Measurements from ENCODE around the gene CAMK1D.

DNA sequence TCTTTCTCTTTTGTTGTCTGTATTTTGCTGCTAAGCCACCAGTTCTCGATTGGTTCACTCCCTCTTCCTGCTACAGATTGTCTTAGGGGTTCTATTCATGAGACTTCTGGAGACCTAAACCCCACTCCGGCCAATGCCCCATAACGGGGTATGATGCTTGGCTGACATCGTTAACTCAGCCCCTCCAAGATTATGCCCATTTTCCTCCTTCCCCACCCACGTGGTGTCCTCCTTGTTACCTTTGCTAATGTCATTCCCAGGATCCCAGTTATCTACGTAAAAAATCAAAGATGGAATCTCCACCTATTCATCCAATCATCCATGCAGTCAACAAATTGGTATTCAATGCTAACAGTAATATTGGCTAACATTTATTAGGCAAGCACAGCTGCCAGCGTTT is 228.3 kb downstream of the CAMK1D start:
- TF ChIP-seq POLR2A (IDR thresholded peaks at IDR 0.05; ENCODE audit: extremely low read depth, insufficient read length) = no peak
- TF ChIP-seq, protein P1, sequence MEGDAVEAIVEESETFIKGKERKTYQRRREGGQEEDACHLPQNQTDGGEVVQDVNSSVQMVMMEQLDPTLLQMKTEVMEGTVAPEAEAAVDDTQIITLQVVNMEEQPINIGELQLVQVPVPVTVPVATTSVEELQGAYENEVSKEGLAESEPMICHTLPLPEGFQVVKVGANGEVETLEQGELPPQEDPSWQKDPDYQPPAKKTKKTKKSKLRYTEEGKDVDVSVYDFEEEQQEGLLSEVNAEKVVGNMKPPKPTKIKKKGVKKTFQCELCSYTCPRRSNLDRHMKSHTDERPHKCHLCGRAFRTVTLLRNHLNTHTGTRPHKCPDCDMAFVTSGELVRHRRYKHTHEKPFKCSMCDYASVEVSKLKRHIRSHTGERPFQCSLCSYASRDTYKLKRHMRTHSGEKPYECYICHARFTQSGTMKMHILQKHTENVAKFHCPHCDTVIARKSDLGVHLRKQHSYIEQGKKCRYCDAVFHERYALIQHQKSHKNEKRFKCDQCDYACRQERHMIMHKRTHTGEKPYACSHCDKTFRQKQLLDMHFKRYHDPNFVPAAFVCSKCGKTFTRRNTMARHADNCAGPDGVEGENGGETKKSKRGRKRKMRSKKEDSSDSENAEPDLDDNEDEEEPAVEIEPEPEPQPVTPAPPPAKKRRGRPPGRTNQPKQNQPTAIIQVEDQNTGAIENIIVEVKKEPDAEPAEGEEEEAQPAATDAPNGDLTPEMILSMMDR (IDR thresholded peaks at IDR 0.05; ENCODE audit: low read depth, low read length) = no peak
- TF ChIP-seq, protein P2, sequence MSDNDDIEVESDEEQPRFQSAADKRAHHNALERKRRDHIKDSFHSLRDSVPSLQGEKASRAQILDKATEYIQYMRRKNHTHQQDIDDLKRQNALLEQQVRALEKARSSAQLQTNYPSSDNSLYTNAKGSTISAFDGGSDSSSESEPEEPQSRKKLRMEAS (IDR thresholded peaks at IDR 0.05; ENCODE audit: low read depth, low read length) = no peak

Measured in NB4 (cell line).